SK-N-SH treated with all-trans-retinoic acid at 6 μM for 48 hours (cell line): ENCODE data around the gene SLX9.

Experiments
- ARNTL ChIP-seq: fragments of 450-650 bp; formaldehyde crosslinking; IDR thresholded peaks from 2 replicates; pipeline ENCODE4 v1.5.0; 2020; ENCODE audit warnings: low read depth, mild to moderate bottlenecking, moderate library complexity, borderline replicate concordance
- BACH2 ChIP-seq: fragments of 250-450 bp; sonication (Bioruptor Pico); IDR thresholded peaks from 2 replicates; pipeline ENCODE4 v1.9.0; 2021; ENCODE audit warnings: mild to moderate bottlenecking, borderline replicate concordance
- ESRRG ChIP-seq: fragments of 250-450 bp; sonication (Bioruptor Pico); IDR thresholded peaks from 2 replicates; pipeline ENCODE4 v1.6.1; 2021; ENCODE audit warnings: mild to moderate bottlenecking
- GLIS3 ChIP-seq: fragments of 250-450 bp; sonication (Bioruptor Pico); IDR thresholded peaks from 2 replicates; pipeline ENCODE4 v1.5.0; 2020; ENCODE audit warnings: mild to moderate bottlenecking, moderate library complexity
- ISL1 ChIP-seq: fragments of 250-450 bp; sonication (Bioruptor Pico); IDR thresholded peaks from 2 replicates; pipeline ENCODE4 v2.1.2; 2022; ENCODE audit warnings: mild to moderate bottlenecking, moderate library complexity
- TOX ChIP-seq: fragments of 250-450 bp; sonication (Bioruptor Pico); IDR thresholded peaks from 2 replicates; pipeline ENCODE4 v1.8.0; 2021; ENCODE audit warnings: mild to moderate bottlenecking, moderate library complexity, borderline replicate concordance
- ZNF70 ChIP-seq: fragments of 450-650 bp; formaldehyde crosslinking; IDR thresholded peaks from 2 replicates; pipeline ENCODE4 v1.5.0; 2020; ENCODE audit warnings: mild to moderate bottlenecking, moderate library complexity
- TF ChIP-seq, protein P1 (sequence below): fragments of 250-450 bp; sonication (Bioruptor Pico); IDR thresholded peaks from 2 replicates; pipeline ENCODE4 v1.8.0; 2020; ENCODE audit warnings: mild to moderate bottlenecking, moderate library complexity, borderline replicate concordance
- TF ChIP-seq, protein P2 (sequence below): fragments of 250-450 bp; sonication (Bioruptor Pico); IDR thresholded peaks from 2 replicates; pipeline ENCODE4 v1.8.0; 2021; ENCODE audit warnings: low read depth, mild to moderate bottlenecking, moderate library complexity, borderline replicate concordance
- TF ChIP-seq, protein P3 (sequence below): fragments of 250-450 bp; sonication (Bioruptor Pico); IDR thresholded peaks from 2 replicates; pipeline ENCODE4 v1.5.1; 2020; ENCODE audit warnings: low read depth, mild to moderate bottlenecking, moderate library complexity

DNA sequence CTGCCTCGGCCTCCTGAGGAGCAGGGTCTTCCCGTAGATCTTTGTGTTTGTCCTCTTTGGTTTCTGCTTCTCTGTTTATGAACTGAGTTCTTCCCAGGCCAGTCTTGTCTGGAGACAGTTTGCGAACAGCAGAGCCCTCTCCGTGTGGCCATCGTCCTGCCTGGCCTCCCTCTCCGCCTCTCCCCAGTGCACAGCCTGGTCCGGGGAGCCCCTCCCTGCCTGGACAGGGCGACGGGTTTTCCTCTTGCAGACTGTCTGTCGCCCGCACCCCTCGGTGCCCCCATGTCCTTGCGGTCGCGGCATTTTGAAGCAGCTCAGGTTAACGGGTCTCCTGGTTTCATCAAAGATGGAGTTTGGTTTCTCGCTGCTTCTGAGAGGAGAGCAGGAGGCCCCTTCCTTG is 34.8 kb downstream of the SLX9 start:
- no peak for TF ChIP-seq ZNF70 (CRISPR knock-in tag)
- TF ChIP-seq GLIS3: no peak
- TF ChIP-seq, protein P1, sequence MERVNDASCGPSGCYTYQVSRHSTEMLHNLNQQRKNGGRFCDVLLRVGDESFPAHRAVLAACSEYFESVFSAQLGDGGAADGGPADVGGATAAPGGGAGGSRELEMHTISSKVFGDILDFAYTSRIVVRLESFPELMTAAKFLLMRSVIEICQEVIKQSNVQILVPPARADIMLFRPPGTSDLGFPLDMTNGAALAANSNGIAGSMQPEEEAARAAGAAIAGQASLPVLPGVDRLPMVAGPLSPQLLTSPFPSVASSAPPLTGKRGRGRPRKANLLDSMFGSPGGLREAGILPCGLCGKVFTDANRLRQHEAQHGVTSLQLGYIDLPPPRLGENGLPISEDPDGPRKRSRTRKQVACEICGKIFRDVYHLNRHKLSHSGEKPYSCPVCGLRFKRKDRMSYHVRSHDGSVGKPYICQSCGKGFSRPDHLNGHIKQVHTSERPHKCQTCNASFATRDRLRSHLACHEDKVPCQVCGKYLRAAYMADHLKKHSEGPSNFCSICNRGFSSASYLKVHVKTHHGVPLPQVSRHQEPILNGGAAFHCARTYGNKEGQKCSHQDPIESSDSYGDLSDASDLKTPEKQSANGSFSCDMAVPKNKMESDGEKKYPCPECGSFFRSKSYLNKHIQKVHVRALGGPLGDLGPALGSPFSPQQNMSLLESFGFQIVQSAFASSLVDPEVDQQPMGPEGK: no peak
- no peak for TF ChIP-seq ESRRG (CRISPR knock-in tag)
- TF ChIP-seq, protein P2, sequence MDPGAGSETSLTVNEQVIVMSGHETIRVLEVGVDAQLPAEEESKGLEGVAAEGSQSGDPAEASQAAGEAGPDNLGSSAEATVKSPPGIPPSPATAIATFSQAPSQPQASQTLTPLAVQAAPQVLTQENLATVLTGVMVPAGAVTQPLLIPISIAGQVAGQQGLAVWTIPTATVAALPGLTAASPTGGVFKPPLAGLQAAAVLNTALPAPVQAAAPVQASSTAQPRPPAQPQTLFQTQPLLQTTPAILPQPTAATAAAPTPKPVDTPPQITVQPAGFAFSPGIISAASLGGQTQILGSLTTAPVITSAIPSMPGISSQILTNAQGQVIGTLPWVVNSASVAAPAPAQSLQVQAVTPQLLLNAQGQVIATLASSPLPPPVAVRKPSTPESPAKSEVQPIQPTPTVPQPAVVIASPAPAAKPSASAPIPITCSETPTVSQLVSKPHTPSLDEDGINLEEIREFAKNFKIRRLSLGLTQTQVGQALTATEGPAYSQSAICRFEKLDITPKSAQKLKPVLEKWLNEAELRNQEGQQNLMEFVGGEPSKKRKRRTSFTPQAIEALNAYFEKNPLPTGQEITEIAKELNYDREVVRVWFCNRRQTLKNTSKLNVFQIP (CRISPR knock-in tag): no peak
- TF ChIP-seq, protein P3, sequence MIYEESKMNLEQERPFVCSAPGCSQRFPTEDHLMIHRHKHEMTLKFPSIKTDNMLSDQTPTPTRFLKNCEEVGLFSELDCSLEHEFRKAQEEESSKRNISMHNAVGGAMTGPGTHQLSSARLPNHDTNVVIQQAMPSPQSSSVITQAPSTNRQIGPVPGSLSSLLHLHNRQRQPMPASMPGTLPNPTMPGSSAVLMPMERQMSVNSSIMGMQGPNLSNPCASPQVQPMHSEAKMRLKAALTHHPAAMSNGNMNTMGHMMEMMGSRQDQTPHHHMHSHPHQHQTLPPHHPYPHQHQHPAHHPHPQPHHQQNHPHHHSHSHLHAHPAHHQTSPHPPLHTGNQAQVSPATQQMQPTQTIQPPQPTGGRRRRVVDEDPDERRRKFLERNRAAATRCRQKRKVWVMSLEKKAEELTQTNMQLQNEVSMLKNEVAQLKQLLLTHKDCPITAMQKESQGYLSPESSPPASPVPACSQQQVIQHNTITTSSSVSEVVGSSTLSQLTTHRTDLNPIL (CRISPR knock-in tag): no peak
- TF ChIP-seq BACH2: no peak
- TF ChIP-seq ARNTL (CRISPR knock-in tag): no peak
- TF ChIP-seq TOX: no peak
- no peak for TF ChIP-seq ISL1
